ENCODE measurements around the gene TMEM131.
"Not testable (repeated sequence)": the region's sequence is repeated elsewhere in the genome, so short reads cannot be mapped to it uniquely, and the experiment has no call there.

TMEM131 gene

GRCh38 chr2:97845133-97845532, 150.6 kb downstream of the TMEM131 start:
- FAIRE-seq (no peak), DNase-seq (ENCODE audit: insufficient read length, low spot score) (no peak)
- no peak for TF ChIP-seq CTCF (IDR thresholded peaks at IDR 0.05; ENCODE audit: insufficient read depth, missing control alignments)

GRCh38 chr2:97844311-97844859, 151.4 kb downstream of the TMEM131 start:
- TF ChIP-seq CTCF (IDR thresholded peaks at IDR 0.05; ENCODE audit: insufficient read depth, missing control alignments): no peak
- FAIRE-seq: peak; percentile 53
- no peak for DNase-seq (ENCODE audit: insufficient read length, low spot score)

- TF ChIP-seq CTCF (IDR thresholded peaks at IDR 0.05; ENCODE audit: insufficient read depth, missing control alignments): no peak
- no peak for FAIRE-seq
Measured at GRCh38 chr2:97840198-97840597, 155.6 kb downstream of the TMEM131 start.

GRCh38 chr2:97834610-97835009, 161.1 kb downstream of the TMEM131 start:
- FAIRE-seq (no peak), DNase-seq (ENCODE audit: insufficient read length, low spot score) (no peak)
- TF ChIP-seq CTCF (IDR thresholded peaks at IDR 0.05; ENCODE audit: insufficient read depth, missing control alignments): no peak

More at GRCh38 chr2:97840198-97840597, 155.6 kb downstream of the TMEM131 start:
- no peak for DNase-seq (ENCODE audit: insufficient read length, low spot score)

GRCh38 chr2:97831121-97831520, 164.6 kb downstream of the TMEM131 start:
- no peak for TF ChIP-seq CTCF (IDR thresholded peaks at IDR 0.05; ENCODE audit: insufficient read depth, missing control alignments)
- DNase-seq (ENCODE audit: insufficient read length, low spot score) (no peak), FAIRE-seq (no peak)

- not testable (repeated sequence) for FAIRE-seq; DNase-seq (ENCODE audit: insufficient read length, low spot score)
Measured at GRCh38 chr2:97829255-97829654, 166.5 kb downstream of the TMEM131 start.

GRCh38 chr2:97827013-97827412, 168.7 kb downstream of the TMEM131 start:
- FAIRE-seq; DNase-seq (ENCODE audit: insufficient read length, low spot score): not testable (repeated sequence)

- FAIRE-seq; DNase-seq (ENCODE audit: insufficient read length, low spot score): not testable (repeated sequence)
Measured at GRCh38 chr2:97826266-97826847, 169.4 kb downstream of the TMEM131 start.

GRCh38 chr2:97824011-97824410, 171.7 kb downstream of the TMEM131 start:
- DNase-seq (ENCODE audit: insufficient read length, low spot score); FAIRE-seq: not testable (repeated sequence)

- DNase-seq (ENCODE audit: insufficient read length, low spot score); FAIRE-seq: not testable (repeated sequence)
Measured at GRCh38 chr2:97821862-97822261, 173.9 kb downstream of the TMEM131 start.

Data from D721Med (cell line).